Gastrocnemius medialis (tissue), 4 donors: ENCODE data around the gene ECE1. TPM values are rescaled to one million over a fixed set of nuclear protein-coding genes. Genes with fewer than 3 reads are reported as not detected.

ENCODE experiments used
- ATAC-seq, 2 donors: fragments of 150-250 bp; one replicate each; pipeline ENCODE4 v1.9.1; 2016
- DNase-seq, 2 donors: peaks; one replicate each; pipeline ENCODE4 v3.0.0-alpha.2; 2019
- H3K27ac ChIP-seq, 4 donors: fragments of 200-600 bp; sonication (generic); 1 replicate in 1 of 4; 2 replicates in 3 of 4; pipeline ENCODE4 v1.5.1; 2016 to 2018; ENCODE audit warnings: mild to moderate bottlenecking in 2 of 4, moderate library complexity in 1 of 4
- H3K27me3 ChIP-seq, 3 donors: fragments of 200-600 bp; sonication (generic) in 2 of 3; 1 replicate in 1 of 3; 2 replicates in 2 of 3; pipeline versions ENCODE4 v1.5.1 to v1.6.0; 2016 to 2019; ENCODE audit warnings: mild to moderate bottlenecking in 1 of 3, moderate library complexity in 1 of 3
- H3K36me3 ChIP-seq, 2 donors: fragments of 200-600 bp; sonication (generic) in 1 of 2; one replicate each; pipeline ENCODE4 v1.5.1; 2017 to 2018
- H3K4me1 ChIP-seq, 2 donors: fragments of 200-600 bp; sonication (generic) in 1 of 2; one replicate each; pipeline ENCODE4 v1.5.1; 2016 to 2017; ENCODE audit warnings: mild to moderate bottlenecking in 2 of 2
- H3K4me3 ChIP-seq, 4 donors: fragments of 200-600 bp; sonication (generic) in 3 of 4; 1 replicate in 1 of 4; 2 replicates in 3 of 4; pipeline ENCODE4 v1.5.1; 2016 to 2019; ENCODE audit warnings: mild to moderate bottlenecking in 2 of 4
- H3K9me3 ChIP-seq, 3 donors: fragments of 200-600 bp; sonication (generic) in 2 of 3; 1 replicate in 1 of 3; 2 replicates in 2 of 3; pipeline ENCODE4 v1.5.1; 2016 to 2019
- POLR2A ChIP-seq, 2 donors: fragments of 450-650 bp; IDR thresholded peaks; one replicate each; pipeline ENCODE4 v1.6.1; 2017; ENCODE audit warnings: antibody characterized with exemption in 2 of 2, mild to moderate bottlenecking in 2 of 2, moderate library complexity in 2 of 2
- in situ Hi-C, 4 donors: fragments of 200-750 bp; cut with MboI; loops; one replicate each; pipeline versions ENCODE4 v1.15.0 to v1.8.0; 2017; ENCODE audit warnings: low sequenced_read_pairs in 4 of 4
- intact Hi-C: fragments of 100-400 bp; cut with DNase I; formaldehyde crosslinking; loops from one replicate; pipeline ENCODE4 v1.15.1; 2023; ENCODE audit warnings: low total_unique reads
- total RNA-seq, 4 donors: library from RNA; depleted of rRNA; stranded (reverse); fragments of >200 nt; gene quantifications; one replicate each; pipeline versions ENCODE4 v1.1.0 to v1.2.3, GENCODE V29; 2016
- TF ChIP-seq, protein P1 (sequence below), 5 experiments: fragments of 450-650 bp in 3 of 5; fragments of 200-600 bp in 2 of 5; sonication (generic) in 2 of 5; IDR thresholded peaks in 4 of 5; conservative IDR thresholded peaks in 1 of 5; 1 replicate in 4 of 5; 2 replicates in 1 of 5; pipeline ENCODE4 v1.5.1; 2016 to 2019; ENCODE audit warnings: antibody characterized with exemption in 5 of 5, mild to moderate bottlenecking in 3 of 5, moderate library complexity in 3 of 5

Gene ECE1
- total RNA-seq, 4 donors from 2014 or later: 17.1 to 39.9 (median 26.7) TPM

DNA sequence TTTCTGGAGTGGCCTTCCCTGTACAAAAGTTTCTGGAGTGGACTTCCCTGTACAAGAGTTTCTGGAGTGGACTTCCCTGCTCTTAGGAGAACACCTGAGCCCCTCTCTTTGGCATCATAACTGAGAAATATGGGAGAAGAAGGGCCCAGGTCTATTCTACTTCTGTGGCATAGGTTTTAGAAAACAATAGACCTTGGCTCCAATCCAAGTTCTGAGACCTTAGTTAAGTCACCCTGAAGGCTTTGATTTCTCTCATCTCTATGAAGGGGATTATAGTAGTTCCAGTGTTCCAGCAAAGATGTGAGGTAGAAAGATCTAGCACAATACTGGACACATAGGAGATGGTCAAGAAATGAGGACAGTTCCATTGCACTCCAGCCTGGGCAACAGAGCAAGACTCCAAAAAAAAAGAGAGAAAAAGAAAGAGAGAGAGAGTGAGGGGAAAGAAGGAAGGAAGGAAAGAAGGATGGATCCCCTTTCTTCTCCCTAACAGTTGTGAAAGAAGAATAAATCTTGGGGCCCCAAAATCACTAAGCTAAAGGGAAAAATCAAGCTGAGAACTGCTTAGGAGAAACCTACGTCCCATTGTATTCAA, 100.3 kb downstream of the ECE1 start:
- no peak overlapping the region for H3K4me3 ChIP-seq
- intact Hi-C loops: no loop called here
- no peaks in the 10 kb centered on the region for H3K27me3 ChIP-seq
- H3K9me3 ChIP-seq: no peaks in the 10 kb centered on the region
- no peaks in the 10 kb centered on the region for H3K36me3 ChIP-seq
- H3K4me1 ChIP-seq: peaks cover 13 to 23% of the 10 kb centered on the region in 2 donors
- ATAC-seq: no peak
- in situ Hi-C loops: loop anchor here (5.0 to 25.0 kb wide), 5 partner anchors 203 to 495 kb away; no protein-coding TSS in a partner anchor
- TF ChIP-seq, protein P1, sequence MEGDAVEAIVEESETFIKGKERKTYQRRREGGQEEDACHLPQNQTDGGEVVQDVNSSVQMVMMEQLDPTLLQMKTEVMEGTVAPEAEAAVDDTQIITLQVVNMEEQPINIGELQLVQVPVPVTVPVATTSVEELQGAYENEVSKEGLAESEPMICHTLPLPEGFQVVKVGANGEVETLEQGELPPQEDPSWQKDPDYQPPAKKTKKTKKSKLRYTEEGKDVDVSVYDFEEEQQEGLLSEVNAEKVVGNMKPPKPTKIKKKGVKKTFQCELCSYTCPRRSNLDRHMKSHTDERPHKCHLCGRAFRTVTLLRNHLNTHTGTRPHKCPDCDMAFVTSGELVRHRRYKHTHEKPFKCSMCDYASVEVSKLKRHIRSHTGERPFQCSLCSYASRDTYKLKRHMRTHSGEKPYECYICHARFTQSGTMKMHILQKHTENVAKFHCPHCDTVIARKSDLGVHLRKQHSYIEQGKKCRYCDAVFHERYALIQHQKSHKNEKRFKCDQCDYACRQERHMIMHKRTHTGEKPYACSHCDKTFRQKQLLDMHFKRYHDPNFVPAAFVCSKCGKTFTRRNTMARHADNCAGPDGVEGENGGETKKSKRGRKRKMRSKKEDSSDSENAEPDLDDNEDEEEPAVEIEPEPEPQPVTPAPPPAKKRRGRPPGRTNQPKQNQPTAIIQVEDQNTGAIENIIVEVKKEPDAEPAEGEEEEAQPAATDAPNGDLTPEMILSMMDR (IDR thresholded peaks at IDR 0.05 in 4 of 5, conservative IDR thresholded peaks at IDR 0.05 in 1 of 5): no peak
- no peak for TF ChIP-seq POLR2A (IDR thresholded peaks at IDR 0.05)
- DNase-seq: no peak
- no peak overlapping the region for H3K27ac ChIP-seq

DNA sequence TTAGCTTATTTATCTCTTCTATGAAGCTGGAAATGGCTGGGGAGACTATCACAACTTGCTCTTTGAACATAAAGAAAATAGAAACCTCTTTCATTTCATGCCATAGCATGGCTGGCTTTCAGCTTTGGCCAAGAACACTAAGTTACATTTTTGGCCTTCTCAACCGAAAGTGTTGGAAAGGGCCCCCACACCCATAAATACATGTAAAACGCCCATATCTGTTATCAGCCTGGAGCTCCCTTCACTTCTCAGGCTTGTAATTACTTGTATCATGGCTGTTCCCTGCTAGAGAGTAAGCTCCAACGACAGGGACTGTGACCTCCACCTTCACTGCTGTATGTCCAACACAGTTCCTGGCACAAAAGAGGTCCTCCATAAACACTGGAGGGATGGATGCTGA, 100.8 kb downstream of the ECE1 start:
- no peak for ATAC-seq
- TF ChIP-seq, protein P1 (IDR thresholded peaks at IDR 0.05 in 4 of 5, conservative IDR thresholded peaks at IDR 0.05 in 1 of 5): no peak
- TF ChIP-seq POLR2A (IDR thresholded peaks at IDR 0.05): no peak

DNA sequence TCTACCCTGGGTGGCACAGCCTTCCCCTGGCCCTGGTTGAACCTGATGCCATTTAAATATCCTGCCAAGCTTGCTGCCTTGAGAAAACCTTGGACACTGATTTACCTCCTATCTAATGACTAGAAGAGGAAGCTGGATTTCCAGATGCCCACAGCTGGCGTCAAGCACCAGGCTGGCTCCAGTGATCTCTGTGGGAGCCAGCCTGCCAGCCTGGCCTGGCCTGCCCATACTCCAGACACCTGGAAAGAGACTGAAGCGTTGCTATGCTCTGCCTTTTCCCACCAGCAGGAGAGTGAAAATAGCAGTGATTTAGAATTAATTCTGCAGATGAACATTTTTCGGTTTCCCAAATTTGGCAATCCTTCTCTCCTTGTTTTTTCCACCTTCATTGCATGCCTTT, 102.0 kb downstream of the ECE1 start:
- peaks cover 13 to 23% of the 10 kb centered on the region in 2 donors for H3K4me1 ChIP-seq
- no peak overlapping the region for H3K4me3 ChIP-seq
- in situ Hi-C loops: loop anchor here (10.0 to 25.0 kb wide), 3 partner anchors 201 to 326 kb away; no protein-coding TSS in a partner anchor
- DNase-seq (no peak), ATAC-seq (no peak)
- no peaks in the 10 kb centered on the region for H3K36me3 ChIP-seq
- TF ChIP-seq, protein P1 (IDR thresholded peaks at IDR 0.05 in 4 of 5, conservative IDR thresholded peaks at IDR 0.05 in 1 of 5): no peak
- no peak for TF ChIP-seq POLR2A (IDR thresholded peaks at IDR 0.05)
- H3K27me3 ChIP-seq: no peaks in the 10 kb centered on the region
- no peak overlapping the region for H3K27ac ChIP-seq
- intact Hi-C loops: no loop called here
- no peaks in the 10 kb centered on the region for H3K9me3 ChIP-seq

More for the DNA sequence above, 100.8 kb downstream of the ECE1 start:
- no peaks in the 10 kb centered on the region for H3K36me3 ChIP-seq
- no peak overlapping the region for H3K4me3 ChIP-seq
- DNase-seq: no peak
- H3K9me3 ChIP-seq: no peaks in the 10 kb centered on the region
- H3K27me3 ChIP-seq: no peaks in the 10 kb centered on the region
- in situ Hi-C loops (loop anchor here (10.0 to 25.0 kb wide), 3 partner anchors 202 to 327 kb away; no protein-coding TSS in a partner anchor), intact Hi-C loops (no loop called here)
- peaks cover 13 to 23% of the 10 kb centered on the region in 2 donors for H3K4me1 ChIP-seq
- no peak overlapping the region for H3K27ac ChIP-seq

DNA sequence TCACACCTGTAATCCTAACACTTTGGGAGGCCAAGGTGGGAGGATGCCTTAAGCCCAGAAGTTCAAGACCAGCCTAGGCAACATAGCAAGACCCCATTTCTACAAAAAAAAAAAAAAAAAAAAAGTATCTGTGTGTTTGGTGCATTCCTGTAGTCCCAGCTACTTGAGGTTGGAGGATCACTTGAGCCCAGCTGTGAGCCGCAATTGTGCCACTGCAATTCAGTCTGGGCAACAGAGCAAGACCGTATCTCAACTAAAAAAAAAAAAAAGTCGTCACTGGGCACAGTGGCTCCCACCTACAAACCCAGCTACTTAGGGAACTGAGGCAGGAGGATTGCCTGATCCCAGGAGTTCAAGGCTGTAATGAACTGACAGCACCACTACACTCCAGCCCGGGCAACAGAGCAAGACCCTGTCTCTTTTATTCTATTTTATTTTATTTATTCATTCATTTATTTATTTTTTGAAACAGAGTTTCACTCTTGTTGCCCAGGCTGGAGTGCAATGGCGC, 105.0 kb downstream of the ECE1 start:
- Histone ChIP-seq H3K27me3 (no peaks in the 10 kb centered on the region), H3K4me1 (peaks cover 0 to 8% of the 10 kb centered on the region in 2 donors), H3K4me3 (no peak overlapping the region), H3K36me3 (no peaks in the 10 kb centered on the region), H3K9me3 (no peaks in the 10 kb centered on the region), H3K27ac (no peak overlapping the region)
- in situ Hi-C loops (loop anchor here (10.0 to 25.0 kb wide), 3 partner anchors 198 to 323 kb away; no protein-coding TSS in a partner anchor), intact Hi-C loops (no loop called here)
- DNase-seq (no peak), ATAC-seq (no peak)
- TF ChIP-seq, protein P1 (IDR thresholded peaks at IDR 0.05 in 4 of 5, conservative IDR thresholded peaks at IDR 0.05 in 1 of 5): no peak
- no peak for TF ChIP-seq POLR2A (IDR thresholded peaks at IDR 0.05)
